ENCODE data around the gene SYK. TPM values are rescaled to one million over a fixed set of nuclear protein-coding genes. Genes with fewer than 3 reads are reported as not detected.

The SYK gene
- under 0.01 TPM in 1 of 2 replicates, not detected in the other for total RNA-seq

DNA sequence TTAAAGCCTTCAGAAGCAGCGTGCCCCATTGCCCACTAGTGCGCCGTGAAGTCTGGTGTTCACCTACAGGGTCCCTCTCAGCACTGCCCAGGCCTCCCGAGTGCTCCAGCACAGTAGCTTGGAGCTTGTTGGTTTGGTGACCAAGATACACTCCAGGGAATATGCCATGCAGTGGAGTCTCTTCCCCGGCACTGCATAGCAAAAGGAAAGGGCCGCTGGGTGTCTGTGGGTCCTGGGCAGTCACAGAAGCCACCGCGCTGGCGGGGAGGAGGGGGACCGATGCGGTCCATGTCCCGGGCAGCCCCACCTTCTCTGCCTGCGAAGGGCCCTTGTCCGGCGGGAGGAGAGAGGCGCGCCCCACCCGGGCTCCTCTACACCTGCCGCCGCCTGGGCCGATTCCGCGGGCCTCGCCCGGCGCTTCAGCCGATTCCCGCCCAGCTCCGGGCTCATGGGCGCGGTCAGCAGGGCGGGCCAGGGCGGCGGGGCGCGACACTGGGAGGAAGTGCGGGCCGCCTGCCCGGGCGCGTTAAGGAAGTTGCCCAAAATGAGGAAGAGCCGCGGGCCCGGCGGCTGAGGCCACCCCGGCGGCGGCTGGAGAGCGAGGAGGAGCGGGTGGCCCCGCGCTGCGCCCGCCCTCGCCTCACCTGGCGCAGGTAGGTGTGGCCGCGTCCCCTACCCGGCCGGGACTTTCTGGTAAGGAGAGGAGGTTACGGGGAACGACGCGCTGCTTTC is at the start of gene SYK:
Gene SYK, plus strand, starts transcription at position 579 of the 732 bp plus-strand sequence. CDS start 42,080 bp downstream, outside the sequence.

Other genes starting within 250 kb of the SYK start
- not detected in 2 replicates for gene DIRAS2, start 159.0 kb upstream of the SYK start, total RNA-seq